Central memory CD4-positive, alpha-beta T cell (primary cell): ENCODE measurements around the gene ZFAND4.
A peak's percentile ranks its signal among the peaks of the same experiment; 100 is the strongest.
"Not testable (repeated sequence)": the region's sequence is repeated elsewhere in the genome, so short reads cannot be mapped to it uniquely, and the experiment has no call there.

Experiments
- DNase-seq: peaks from one replicate; pipeline ENCODE4 v3.0.0; 2022
- total RNA-seq, 3 experiments: gene quantifications; one replicate each; lab custom pipeline; 2026; lab: John Stamatoyannopoulos, UW

ZFAND4 gene
- 15.0 to 43.4 (median 35.8) reads per million in 3 experiments for total RNA-seq

GRCh38 chr10:45672181-45673073 is at the start of gene ZFAND4:
TSS of gene ZFAND4 (minus strand) at chr10:45672772. CDS start at chr10:45663725, 9,047 bp downstream.
- peak; percentile 91 for DNase-seq

- not testable (repeated sequence) for DNase-seq
Measured at GRCh38 chr10:45721503-45721902, 48.9 kb upstream of the ZFAND4 start.

GRCh38 chr10:45717642-45718041 is 45.1 kb upstream of the ZFAND4 start:
- DNase-seq, result not testable (repeated sequence)

GRCh38 chr10:45717053-45717452 is 44.5 kb upstream of the ZFAND4 start:
- DNase-seq, result not testable (repeated sequence)

GRCh38 chr10:45711223-45711622 is 38.7 kb upstream of the ZFAND4 start:
- not testable (repeated sequence) for DNase-seq

- not testable (repeated sequence) for DNase-seq
Measured at GRCh38 chr10:45710200-45710796, 37.7 kb upstream of the ZFAND4 start.

- not testable (repeated sequence) for DNase-seq
Measured at GRCh38 chr10:45678467-45678866, 5.9 kb upstream of the ZFAND4 start.

GRCh38 chr10:45675388-45675787 is 2.8 kb upstream of the ZFAND4 start:
- no peak for DNase-seq

GRCh38 chr10:45673074-45673648 is 589 bp upstream of the ZFAND4 start:
- no peak for DNase-seq

- not testable (repeated sequence) for DNase-seq
Measured at GRCh38 chr10:45671300-45671699, 1.3 kb downstream of the ZFAND4 start.

GRCh38 chr10:45669897-45670296 is 2.7 kb downstream of the ZFAND4 start:
- DNase-seq, result not testable (repeated sequence)

- no peak for DNase-seq
Measured at GRCh38 chr10:45660876-45661411, 11.6 kb downstream of the ZFAND4 start.

- DNase-seq, result no peak
Measured at GRCh38 chr10:45657033-45657926, 15.3 kb downstream of the ZFAND4 start.

GRCh38 chr10:45655219-45655618 is 17.4 kb downstream of the ZFAND4 start:
- DNase-seq, result no peak

- not testable (repeated sequence) for DNase-seq
Measured at GRCh38 chr10:45654753-45655141, 17.8 kb downstream of the ZFAND4 start.

GRCh38 chr10:45653454-45653853 is 19.1 kb downstream of the ZFAND4 start:
- no peak for DNase-seq

- DNase-seq, result no peak
Measured at GRCh38 chr10:45652511-45652910, 20.1 kb downstream of the ZFAND4 start.

- DNase-seq, result no peak
Measured at GRCh38 chr10:45649296-45649695, 23.3 kb downstream of the ZFAND4 start.

GRCh38 chr10:45647118-45647517 is 25.5 kb downstream of the ZFAND4 start:
- DNase-seq, result no peak

GRCh38 chr10:45646384-45647050 is 26.1 kb downstream of the ZFAND4 start:
- DNase-seq, result no peak

- no peak for DNase-seq
Measured at GRCh38 chr10:45644527-45644926, 28.0 kb downstream of the ZFAND4 start.

GRCh38 chr10:45640941-45641340 is 31.6 kb downstream of the ZFAND4 start:
- DNase-seq, result no peak
